ENCODE data around the gene DUS2. TPM values are rescaled to one million over a fixed set of nuclear protein-coding genes. Genes with fewer than 3 reads are reported as not detected.
A peak's percentile ranks its signal among the peaks of the same experiment; 100 is the strongest.

Gene DUS2
- total and polyA plus RNA-seq, 9 of the 15 experiments (the other 6 are each of a cell fraction or from before 2014, with no cell fraction given) = 5.8 to 22.5 (median 20.6) TPM

DNA sequence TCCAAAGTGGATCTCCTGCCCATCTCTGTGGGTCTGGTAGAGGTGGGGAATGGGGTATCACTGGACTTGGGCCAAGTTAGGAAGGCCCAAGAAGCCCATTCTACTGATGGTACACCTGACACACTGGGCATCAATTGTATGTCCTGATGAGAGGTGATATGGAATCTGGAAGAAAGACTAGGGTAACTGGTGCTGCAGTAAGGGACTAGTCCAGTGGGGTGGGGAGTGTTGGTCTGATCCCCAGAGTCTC is 56.2 kb downstream of the DUS2 start (continued):
- TF ChIP-seq NFIX (CRISPR knock-in tag; IDR thresholded peaks at IDR 0.05; ENCODE audit: low read depth) (no peak), NFRKB (IDR thresholded peaks at IDR 0.05; ENCODE audit: low read depth) (peak; percentile 40), TAF7 (tag; IDR thresholded peaks at IDR 0.05) (no peak), ZNF12 (CRISPR knock-in tag; IDR thresholded peaks at IDR 0.05) (peak; percentile 90; the same call in 1 of the 2 replicates), NR4A1 (CRISPR knock-in tag; IDR thresholded peaks at IDR 0.05) (0 out of 2 replicates have a peak, but pooled peaks have one; percentile 60), NR4A1 (tag; IDR thresholded peaks at IDR 0.05) (no peak), BRD9 (IDR thresholded peaks at IDR 0.05; ENCODE audit: low read depth, partially characterized antibody) (peak; percentile 18), SMARCA5 (IDR thresholded peaks at IDR 0.05) (peak; percentile 63; the same call in 1 of the 2 replicates), ERF (CRISPR knock-in tag; IDR thresholded peaks at IDR 0.05) (0 out of 2 replicates have a peak, but pooled peaks have one; percentile 31), HMG20B (CRISPR knock-in tag; IDR thresholded peaks at IDR 0.05) (no peak), RBM22 (IDR thresholded peaks at IDR 0.05; ENCODE audit: low read depth, low read length, poor library complexity, severe bottlenecking) (no peak), KDM1A (IDR thresholded peaks at IDR 0.05) (no peak), MEF2D (tag; conservative IDR thresholded peaks at IDR 0.05; ENCODE audit: low read depth) (no peak), HDAC3 (IDR thresholded peaks at IDR 0.05; ENCODE audit: borderline replicate concordance, partially characterized antibody) (no peak), ZBTB17 (CRISPR knock-in tag; IDR thresholded peaks at IDR 0.05) (0 out of 2 replicates have a peak, but pooled peaks have one; percentile 22), MXI1 (IDR thresholded peaks at IDR 0.05; ENCODE audit: low read depth, low read length) (no peak), ZNF311 (CRISPR knock-in tag; IDR thresholded peaks at IDR 0.05) (peak; percentile 62; the same call in 1 of the 2 replicates), MCM3 (IDR thresholded peaks at IDR 0.05) (no peak)
- TF ChIP-seq, protein P1, sequence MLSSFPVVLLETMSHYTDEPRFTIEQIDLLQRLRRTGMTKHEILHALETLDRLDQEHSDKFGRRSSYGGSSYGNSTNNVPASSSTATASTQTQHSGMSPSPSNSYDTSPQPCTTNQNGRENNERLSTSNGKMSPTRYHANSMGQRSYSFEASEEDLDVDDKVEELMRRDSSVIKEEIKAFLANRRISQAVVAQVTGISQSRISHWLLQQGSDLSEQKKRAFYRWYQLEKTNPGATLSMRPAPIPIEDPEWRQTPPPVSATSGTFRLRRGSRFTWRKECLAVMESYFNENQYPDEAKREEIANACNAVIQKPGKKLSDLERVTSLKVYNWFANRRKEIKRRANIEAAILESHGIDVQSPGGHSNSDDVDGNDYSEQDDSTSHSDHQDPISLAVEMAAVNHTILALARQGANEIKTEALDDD (IDR thresholded peaks at IDR 0.05) = 0 out of 2 replicates have a peak, but pooled peaks have one; percentile 61
- TF ChIP-seq, protein P2, sequence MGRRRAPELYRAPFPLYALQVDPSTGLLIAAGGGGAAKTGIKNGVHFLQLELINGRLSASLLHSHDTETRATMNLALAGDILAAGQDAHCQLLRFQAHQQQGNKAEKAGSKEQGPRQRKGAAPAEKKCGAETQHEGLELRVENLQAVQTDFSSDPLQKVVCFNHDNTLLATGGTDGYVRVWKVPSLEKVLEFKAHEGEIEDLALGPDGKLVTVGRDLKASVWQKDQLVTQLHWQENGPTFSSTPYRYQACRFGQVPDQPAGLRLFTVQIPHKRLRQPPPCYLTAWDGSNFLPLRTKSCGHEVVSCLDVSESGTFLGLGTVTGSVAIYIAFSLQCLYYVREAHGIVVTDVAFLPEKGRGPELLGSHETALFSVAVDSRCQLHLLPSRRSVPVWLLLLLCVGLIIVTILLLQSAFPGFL (CRISPR knock-in tag; IDR thresholded peaks at IDR 0.05) = no peak
